ENCODE data around the gene BMAL2.

Gene BMAL2

GRCh38 chr12:27332407-27332713 is 276 bp upstream of the BMAL2 start:
- no peak for ATAC-seq (replicated peaks; ENCODE audit: extremely low read depth, poor library complexity, severe bottlenecking)
- Mint-ChIP-seq H3K27ac (ENCODE audit: low read depth) (no peak overlapping the region), H3K4me1 (peaks cover 14% of the 10 kb centered on the region), H3K4me3 (peak overlapping the region; percentile 89), H3K36me3 (ENCODE audit: insufficient read depth) (peaks cover 8% of the 10 kb centered on the region), H3K27me3 (peaks cover 57% of the 10 kb centered on the region), H3K9me3 (no peaks in the 10 kb centered on the region)
- no peak for DNase-seq (ENCODE audit: low spot score in 2 of 2)

- Mint-ChIP-seq H3K4me1 (peaks cover 14% of the 10 kb centered on the region), H3K27me3 (peaks cover 57% of the 10 kb centered on the region)
- ATAC-seq (replicated peaks; ENCODE audit: extremely low read depth, poor library complexity, severe bottlenecking): peak; percentile 56
These were observed 870 bp downstream of the BMAL2 start for GRCh38 chr12:27333403-27334009.

DNA sequence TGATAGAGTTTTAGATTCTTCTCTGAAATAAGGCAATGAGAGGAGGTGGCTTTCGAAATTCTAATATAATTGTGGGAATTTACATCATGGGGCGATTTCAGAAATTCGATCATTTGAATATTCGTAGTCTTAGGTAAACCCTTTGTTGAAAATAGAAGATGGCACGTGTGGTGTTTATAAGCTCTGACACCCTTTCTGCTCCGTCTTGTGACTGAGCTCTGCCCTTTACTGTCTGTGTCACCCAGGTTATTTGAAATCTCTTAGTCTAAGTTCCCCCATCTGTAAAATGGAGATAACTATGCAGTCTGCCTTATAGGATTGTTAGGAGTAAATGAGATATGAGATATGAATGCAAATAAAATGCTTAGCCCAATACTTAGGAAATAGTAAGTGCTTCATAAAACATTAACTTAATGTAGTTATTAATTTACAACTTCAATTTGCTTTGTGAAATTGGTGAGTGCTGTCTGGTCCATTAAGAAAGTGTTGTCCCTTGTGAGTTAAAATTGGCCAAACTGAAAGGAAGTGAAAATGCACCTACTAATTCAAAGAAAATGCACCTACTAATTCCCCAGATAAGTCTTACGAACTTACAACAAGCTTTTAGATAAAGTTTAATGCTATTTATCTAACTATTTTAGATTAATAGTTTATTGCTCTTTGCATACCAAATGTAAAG is 1.5 kb downstream of the BMAL2 start:
- H3K27ac Mint-ChIP-seq (ENCODE audit: low read depth): no peak overlapping the region

More at GRCh38 chr12:27333403-27334009, 870 bp downstream of the BMAL2 start:
- DNase-seq (ENCODE audit: low spot score in 2 of 2): no peak
- no peak overlapping the region for H3K27ac Mint-ChIP-seq (ENCODE audit: low read depth)
- peaks cover 4% of the 10 kb centered on the region for H3K36me3 Mint-ChIP-seq (ENCODE audit: insufficient read depth)
- H3K9me3 Mint-ChIP-seq: no peaks in the 10 kb centered on the region
- H3K4me3 Mint-ChIP-seq: peak overlapping the region; percentile 89

GRCh38 chr12:27334721-27335082 is 2.1 kb downstream of the BMAL2 start:
- Mint-ChIP-seq H3K9me3 (no peaks in the 10 kb centered on the region), H3K27ac (ENCODE audit: low read depth) (no peak overlapping the region), H3K4me3 (no peak overlapping the region), H3K36me3 (ENCODE audit: insufficient read depth) (peaks cover 4% of the 10 kb centered on the region), H3K27me3 (peaks cover 57% of the 10 kb centered on the region), H3K4me1 (peaks cover 14% of the 10 kb centered on the region)
- DNase-seq (ENCODE audit: low spot score in 2 of 2): no peak
- ATAC-seq (replicated peaks; ENCODE audit: extremely low read depth, poor library complexity, severe bottlenecking): no peak

More for the DNA sequence above, 1.5 kb downstream of the BMAL2 start:
- DNase-seq (ENCODE audit: low spot score in 2 of 2) (no peak), ATAC-seq (replicated peaks; ENCODE audit: extremely low read depth, poor library complexity, severe bottlenecking) (no peak)
- Mint-ChIP-seq H3K36me3 (ENCODE audit: insufficient read depth) (peaks cover 4% of the 10 kb centered on the region), H3K4me1 (peaks cover 14% of the 10 kb centered on the region), H3K9me3 (no peaks in the 10 kb centered on the region), H3K4me3 (peak overlapping the region; percentile 89), H3K27me3 (peaks cover 57% of the 10 kb centered on the region)

GRCh38 chr12:27335364-27336281 is 3.0 kb downstream of the BMAL2 start:
- no peak for ATAC-seq (replicated peaks; ENCODE audit: extremely low read depth, poor library complexity, severe bottlenecking)
- Mint-ChIP-seq H3K27ac (ENCODE audit: low read depth) (no peak overlapping the region), H3K4me1 (peaks cover 14% of the 10 kb centered on the region), H3K36me3 (ENCODE audit: insufficient read depth) (peaks cover 4% of the 10 kb centered on the region), H3K4me3 (no peak overlapping the region), H3K27me3 (peaks cover 52% of the 10 kb centered on the region), H3K9me3 (no peaks in the 10 kb centered on the region)
- DNase-seq (ENCODE audit: low spot score in 2 of 2): no peak

DNA sequence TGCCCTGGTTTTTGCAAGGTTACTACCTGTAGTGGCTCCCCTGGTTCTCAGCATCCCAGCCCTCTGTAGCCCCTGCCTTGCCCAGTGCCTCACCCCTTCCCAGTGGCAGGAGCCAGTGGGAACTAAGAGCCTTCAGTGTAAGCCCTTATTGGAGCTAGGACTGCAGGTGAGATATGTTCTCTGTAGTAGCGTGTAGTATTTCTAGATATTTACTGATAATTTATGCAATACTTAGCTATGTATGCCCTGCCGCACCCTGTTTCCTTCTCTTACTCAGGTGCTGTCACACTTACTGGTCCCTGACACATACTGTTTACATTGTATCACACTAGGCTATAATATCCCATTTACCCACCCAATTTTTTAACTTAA is 3.6 kb downstream of the BMAL2 start:
- Mint-ChIP-seq H3K4me3 (no peak overlapping the region), H3K27me3 (peaks cover 45% of the 10 kb centered on the region)
- DNase-seq (ENCODE audit: low spot score in 2 of 2): no peak

GRCh38 chr12:27337376-27337775 is 4.7 kb downstream of the BMAL2 start:
- ATAC-seq (replicated peaks; ENCODE audit: extremely low read depth, poor library complexity, severe bottlenecking): no peak
- Mint-ChIP-seq H3K9me3 (no peaks in the 10 kb centered on the region), H3K4me1 (peaks cover 10% of the 10 kb centered on the region), H3K4me3 (no peak overlapping the region), H3K36me3 (ENCODE audit: insufficient read depth) (peaks cover 4% of the 10 kb centered on the region), H3K27me3 (peaks cover 34% of the 10 kb centered on the region), H3K27ac (ENCODE audit: low read depth) (no peak overlapping the region)
- no peak for DNase-seq (ENCODE audit: low spot score in 2 of 2)

More for the DNA sequence above, 3.6 kb downstream of the BMAL2 start:
- no peak for ATAC-seq (replicated peaks; ENCODE audit: extremely low read depth, poor library complexity, severe bottlenecking)
- peaks cover 4% of the 10 kb centered on the region for H3K36me3 Mint-ChIP-seq (ENCODE audit: insufficient read depth)
- H3K9me3 Mint-ChIP-seq: no peaks in the 10 kb centered on the region
- no peak overlapping the region for H3K27ac Mint-ChIP-seq (ENCODE audit: low read depth)
- peaks cover 14% of the 10 kb centered on the region for H3K4me1 Mint-ChIP-seq

GRCh38 chr12:27338473-27338872 is 5.8 kb downstream of the BMAL2 start:
- DNase-seq (ENCODE audit: low spot score in 2 of 2) (no peak), ATAC-seq (replicated peaks; ENCODE audit: extremely low read depth, poor library complexity, severe bottlenecking) (no peak)
- H3K36me3 Mint-ChIP-seq (ENCODE audit: insufficient read depth): peaks cover 2% of the 10 kb centered on the region
- no peaks in the 10 kb centered on the region for H3K9me3 Mint-ChIP-seq
- peaks cover 5% of the 10 kb centered on the region for H3K4me1 Mint-ChIP-seq
- H3K27me3 Mint-ChIP-seq: peaks cover 25% of the 10 kb centered on the region
- no peak overlapping the region for H3K4me3 Mint-ChIP-seq
- no peak overlapping the region for H3K27ac Mint-ChIP-seq (ENCODE audit: low read depth)

DNA sequence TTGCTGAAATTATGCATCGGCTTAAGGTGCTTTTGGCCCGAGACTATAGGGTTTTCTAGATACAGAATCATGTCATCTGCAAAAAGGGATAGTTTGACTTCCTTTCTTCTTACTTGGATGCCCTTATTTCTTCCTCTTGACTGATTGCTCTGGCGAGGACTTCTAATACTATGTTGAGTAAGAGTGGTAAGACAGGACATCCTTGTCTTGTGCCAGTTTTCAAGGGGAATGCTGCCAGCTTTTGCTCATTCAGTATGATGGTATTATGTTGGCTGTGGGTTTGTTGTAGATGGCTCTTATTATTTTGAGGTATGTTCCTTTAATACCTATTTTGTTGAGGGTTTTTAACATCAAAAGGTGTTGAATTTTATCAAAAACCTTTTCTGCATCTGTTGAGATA is 8.3 kb downstream of the BMAL2 start:
- Mint-ChIP-seq H3K4me3 (no peak overlapping the region), H3K27me3 (peaks cover 5% of the 10 kb centered on the region), H3K36me3 (ENCODE audit: insufficient read depth) (peaks cover 2% of the 10 kb centered on the region), H3K27ac (ENCODE audit: low read depth) (no peak overlapping the region), H3K9me3 (no peaks in the 10 kb centered on the region), H3K4me1 (no peaks in the 10 kb centered on the region)
- ATAC-seq (replicated peaks; ENCODE audit: extremely low read depth, poor library complexity, severe bottlenecking) (no peak), DNase-seq (ENCODE audit: low spot score in 2 of 2) (no peak)

GRCh38 chr12:27342536-27342935 is 9.9 kb downstream of the BMAL2 start:
- no peaks in the 10 kb centered on the region for H3K27me3 Mint-ChIP-seq
- ATAC-seq (replicated peaks; ENCODE audit: extremely low read depth, poor library complexity, severe bottlenecking) (no peak), DNase-seq (ENCODE audit: low spot score in 2 of 2) (no peak)
- no peaks in the 10 kb centered on the region for H3K4me1 Mint-ChIP-seq
- no peaks in the 10 kb centered on the region for H3K9me3 Mint-ChIP-seq
- H3K36me3 Mint-ChIP-seq (ENCODE audit: insufficient read depth): peaks cover 2% of the 10 kb centered on the region
- no peak overlapping the region for H3K4me3 Mint-ChIP-seq
- H3K27ac Mint-ChIP-seq (ENCODE audit: low read depth): no peak overlapping the region

- Mint-ChIP-seq H3K36me3 (ENCODE audit: insufficient read depth) (no peaks in the 10 kb centered on the region), H3K4me3 (no peak overlapping the region), H3K27me3 (peaks cover 4% of the 10 kb centered on the region), H3K4me1 (no peaks in the 10 kb centered on the region), H3K27ac (ENCODE audit: low read depth) (no peak overlapping the region), H3K9me3 (no peaks in the 10 kb centered on the region)
- ATAC-seq (replicated peaks; ENCODE audit: extremely low read depth, poor library complexity, severe bottlenecking) (no peak), DNase-seq (ENCODE audit: low spot score in 2 of 2) (no peak)
These were observed 10.8 kb downstream of the BMAL2 start for GRCh38 chr12:27343255-27344000.

DNA sequence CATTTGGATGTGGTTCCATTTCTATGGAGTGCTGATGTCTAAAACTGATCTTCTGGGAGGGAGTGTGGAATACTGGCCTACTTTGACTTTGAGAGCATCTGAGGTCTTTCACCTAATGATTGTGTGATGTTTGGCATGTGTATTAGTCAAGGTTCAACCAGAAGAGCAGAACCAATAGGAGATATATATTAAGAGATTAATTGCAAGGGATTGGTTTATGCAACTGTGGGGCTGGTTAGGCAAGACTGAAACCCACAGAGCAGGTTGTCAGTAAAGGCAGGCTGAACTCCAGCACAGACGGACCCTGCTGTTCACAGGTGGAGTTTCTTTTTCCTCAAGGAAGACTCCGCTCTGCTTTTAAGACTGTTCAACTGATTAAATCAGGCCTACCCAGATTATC is 11.6 kb downstream of the BMAL2 start:
- H3K27ac Mint-ChIP-seq (ENCODE audit: low read depth): no peak overlapping the region
- no peak for ATAC-seq (replicated peaks; ENCODE audit: extremely low read depth, poor library complexity, severe bottlenecking)
- no peaks in the 10 kb centered on the region for H3K4me1 Mint-ChIP-seq

More for the DNA sequence above, 11.6 kb downstream of the BMAL2 start:
- H3K36me3 Mint-ChIP-seq (ENCODE audit: insufficient read depth): no peaks in the 10 kb centered on the region
- peaks cover 12% of the 10 kb centered on the region for H3K27me3 Mint-ChIP-seq
- no peaks in the 10 kb centered on the region for H3K9me3 Mint-ChIP-seq
- no peak overlapping the region for H3K4me3 Mint-ChIP-seq
- no peak for DNase-seq (ENCODE audit: low spot score in 2 of 2)

Data from central memory CD8-positive, alpha-beta T cell (primary cell).